Endothelial cell of umbilical vein (primary cell): ENCODE measurements around the gene CD226. TPM values are rescaled to one million over a fixed set of nuclear protein-coding genes. Genes with fewer than 3 reads are reported as not detected.

Source experiments
- BruUV-seq: library from RNA; stranded (reverse); fragments of 400-500 nt; replicated peaks from 2 replicates; lab custom pipeline; 2021; lab: Mats Ljungman, UMichigan
- CTCF ChIA-PET: fragments of 300-600, 350-600 bp; sonication (Branson Sonifier 250); formaldehyde crosslinking; loops from one replicate; lab custom pipeline; 2021; ENCODE audit warnings: antibody characterized with exemption, inconsistent platforms; lab: Charles Lee
- POLR2A ChIA-PET: fragments of 300-600, 350-600 bp; sonication (Branson Sonifier 250); formaldehyde crosslinking; loops from one replicate; lab custom pipeline; 2021; ENCODE audit warnings: antibody characterized with exemption, inconsistent platforms; lab: Charles Lee
- DNase-seq: peaks from one replicate; pipeline ENCODE4 v3.0.0-alpha.2; 2011; ENCODE audit warnings: low read depth, low spot score
- FAIRE-seq: peaks from 2 replicates; lab custom pipeline; 2011; peaks lifted over from hg19 to GRCh38; lab: Jason Lieb, UNC
- H2AFZ ChIP-seq: 2 replicates; pipeline ENCODE4 v1.6.0; 2012; ENCODE audit warnings: low read depth, low read length, control low read depth, inconsistent platforms
- H3K27ac ChIP-seq: 2 replicates; pipeline ENCODE4 v1.5.1; 2011; ENCODE audit warnings: low read depth, mild to moderate bottlenecking, control low read depth, low read length, moderate library complexity; ENCODE audit not compliant: insufficient read depth
- H3K27me3 ChIP-seq, 2 experiments: 2 replicates each; pipeline versions ENCODE4 v1.6.0 to v1.6.1; 2011; ENCODE audit warnings: low read length in 2 of 2, mixed read lengths in 1 of 2; ENCODE audit not compliant: control insufficient read depth in 2 of 2, insufficient read depth in 2 of 2
- H3K36me3 ChIP-seq, 2 experiments: 2 replicates in 1 of 2; 3 replicates in 1 of 2; pipeline ENCODE4 v1.5.1; 2011; ENCODE audit warnings: low read length in 2 of 2, mild to moderate bottlenecking in 1 of 2, moderate library complexity in 1 of 2; ENCODE audit not compliant: control insufficient read depth in 2 of 2, insufficient read depth in 2 of 2; ENCODE audit errors: extremely low read depth in 1 of 2
- H3K4me1 ChIP-seq: 3 replicates; pipeline ENCODE4 v1.5.1; 2011; ENCODE audit warnings: mild to moderate bottlenecking, low read length; ENCODE audit not compliant: control insufficient read depth, insufficient read depth; ENCODE audit errors: extremely low read depth
- H3K4me2 ChIP-seq: 2 replicates; pipeline ENCODE4 v1.6.1; 2011; ENCODE audit warnings: low read length, control low read depth, mixed read lengths; ENCODE audit not compliant: insufficient read depth
- H3K4me3 ChIP-seq, 3 experiments: fragments of 200-600 bp in 1 of 3; sonication (generic), shearing (Covaris generic) in 1 of 3; replicated peaks in 1 of 3; 2 replicates each; pipeline ENCODE4 v1.5.1; 2011 to 2016; ENCODE audit warnings: control low read depth in 3 of 3, low read length in 3 of 3, mild to moderate bottlenecking in 2 of 3, inconsistent platforms in 1 of 3, low read depth in 1 of 3, moderate library complexity in 1 of 3; ENCODE audit not compliant: insufficient read depth in 1 of 3
- H3K79me2 ChIP-seq: 2 replicates; pipeline ENCODE4 v1.6.0; 2012; ENCODE audit warnings: low read length, inconsistent platforms; ENCODE audit not compliant: control insufficient read depth, insufficient read depth
- H3K9ac ChIP-seq: replicated peaks from 2 replicates; pipeline ENCODE3; 2011; ENCODE audit warnings: low read length, control low read depth; ENCODE audit not compliant: insufficient read depth; ENCODE audit errors: extremely low read depth
- H3K9me1 ChIP-seq: replicated peaks from 3 replicates; pipeline ENCODE4 v1.6.0; 2011; ENCODE audit warnings: mild to moderate bottlenecking, low read length; ENCODE audit not compliant: control insufficient read depth, insufficient read depth; ENCODE audit errors: extremely low read depth
- H3K9me3 ChIP-seq: replicated peaks from 2 replicates; pipeline ENCODE4 v1.5.1; 2012; ENCODE audit warnings: low read length, inconsistent platforms; ENCODE audit not compliant: control insufficient read depth, insufficient read depth
- H4K20me1 ChIP-seq: replicated peaks from 2 replicates; pipeline ENCODE3; 2011; ENCODE audit warnings: mild to moderate bottlenecking, low read length; ENCODE audit not compliant: control insufficient read depth, insufficient read depth; ENCODE audit errors: extremely low read depth
- CTCF ChIP-seq, 2 donors: IDR thresholded peaks; 1 replicate in 1 of 2; 2 replicates in 1 of 2; pipeline ENCODE4 v1.5.1; 2011; ENCODE audit warnings: low read length in 2 of 2, mild to moderate bottlenecking in 2 of 2, moderate library complexity in 2 of 2, control low read depth in 1 of 2, inconsistent platforms in 1 of 2, low read depth in 1 of 2; ENCODE audit not compliant: insufficient read depth in 1 of 2; ENCODE audit errors: extremely low read depth in 1 of 2
- EZH2 ChIP-seq: IDR thresholded peaks from 2 replicates; pipeline ENCODE4 v1.6.1; 2012; ENCODE audit warnings: borderline replicate concordance, low read depth, mild to moderate bottlenecking, moderate library complexity, low read length, inconsistent platforms; ENCODE audit not compliant: severe bottlenecking
- FOS ChIP-seq: IDR thresholded peaks from 2 replicates; pipeline ENCODE4 v1.6.1; 2011; ENCODE audit warnings: mild to moderate bottlenecking, low read length, moderate library complexity, borderline replicate concordance; ENCODE audit not compliant: insufficient read depth
- GATA2 ChIP-seq: IDR thresholded peaks from 2 replicates; pipeline ENCODE4 v1.7.0; 2011; ENCODE audit warnings: low read depth, mild to moderate bottlenecking, moderate library complexity, mixed read lengths, low read length; ENCODE audit not compliant: insufficient read length, insufficient read depth
- JUN ChIP-seq: IDR thresholded peaks from 2 replicates; pipeline ENCODE4 v1.6.1; 2011; ENCODE audit warnings: borderline replicate concordance, low read depth; ENCODE audit not compliant: insufficient read length, insufficient read depth
- MYC ChIP-seq: IDR thresholded peaks from one replicate; pipeline ENCODE4 v1.6.1; 2011; ENCODE audit warnings: mild to moderate bottlenecking, low read depth, low read length
- POLR2A ChIP-seq: IDR thresholded peaks from 2 replicates; pipeline ENCODE4 v1.6.1; 2012; ENCODE audit warnings: low read depth, mild to moderate bottlenecking, control low read depth, low read length
- POLR2AphosphoS5 ChIP-seq: IDR thresholded peaks from 2 replicates; pipeline ENCODE4 v1.6.1; 2012; ENCODE audit warnings: low read depth, mild to moderate bottlenecking, control low read depth, low read length, moderate library complexity; ENCODE audit not compliant: insufficient read depth
- dilution Hi-C: fragments of 300-500 bp; cut with MboI; formaldehyde crosslinking; loops from one replicate; pipeline ENCODE4 v1.15.0; 2019; ENCODE audit warnings: low sequenced_read_pairs; ENCODE audit not compliant: extremely low pct_ligation_motif_present
- intact Hi-C: fragments of 100-400 bp; cut with micrococcal nuclease; formaldehyde crosslinking; loops from one replicate; pipeline ENCODE4 v1.10.0; 2022
- polyA plus RNA-seq, 4 experiments: library from polyadenylated mRNA; depleted of rRNA in 3 of 4; stranded (reverse) in 3 of 4; unstranded in 1 of 4; fragments of >200 nt; gene quantifications; 2 replicates each; pipeline versions ENCODE4 v1.2.1 to v1.2.3, GENCODE V29; 2011 to 2012; ENCODE audit warnings: missing spikeins in 1 of 4
- total RNA-seq: library from RNA; stranded (reverse); gene quantifications from 2 replicates; pipeline ENCODE4 v1.2.3, GENCODE V29; 2021

Gene CD226
- total and polyA plus RNA-seq, 2 donors (not counting 3 experiments of a cell fraction or from before 2014, with no cell fraction given) = 0.20 TPM; not detected in 1

- Histone ChIP-seq H3K4me1 (no peaks in the 10 kb centered on the region), H3K9me1 (no peaks in the 10 kb centered on the region), H2AFZ (no peak overlapping the region), H3K79me2 (no peaks in the 10 kb centered on the region), H3K36me3 (no peaks in the 10 kb centered on the region), H4K20me1 (no peaks in the 10 kb centered on the region), H3K9ac (no peak overlapping the region), H3K4me3 (no peak overlapping the region), H3K9me3 (no peaks in the 10 kb centered on the region), H3K27me3 (no peaks in the 10 kb centered on the region), H3K4me2 (no peak overlapping the region), H3K27ac (no peak overlapping the region)
- no peak for DNase-seq
- FAIRE-seq = no peak
- no TSS peak for BruUV-seq
- dilution Hi-C loops (no loop called here), intact Hi-C loops (no loop called here)
- no peak for TF ChIP-seq POLR2A
- no peak for TF ChIP-seq JUN
- TF ChIP-seq MYC = no peak
- no peak for TF ChIP-seq GATA2
- TF ChIP-seq FOS = no peak
- no peak for TF ChIP-seq EZH2
- TF ChIP-seq CTCF (IDR thresholded peaks at IDR 0.05; ENCODE audit: extremely low read depth in 1 of 2, insufficient read depth in 1 of 2, low read depth in 1 of 2, low read length in 2 of 2) = no peak
- no peak for TF ChIP-seq POLR2AphosphoS5
- ChIA-PET CTCF (no interaction called here), POLR2A (no interaction called here)
These were observed 32.8 kb upstream of the CD226 start for GRCh38 chr18:69980509-69980908.
